Gastroesophageal sphincter (tissue), 4 donors: ENCODE data around the gene ENG. TPM values are rescaled to one million over a fixed set of nuclear protein-coding genes. Genes with fewer than 3 reads are reported as not detected.

Experiments used
- ATAC-seq: fragments of 150-250 bp; one replicate; pipeline ENCODE4 v1.9.1; 2016; ENCODE audit warnings: mild to moderate bottlenecking, moderate library complexity
- H3K27ac ChIP-seq, 4 donors: fragments of 200-600 bp; sonication (generic) in 3 of 4; 1 replicate in 3 of 4; 2 replicates in 1 of 4; pipeline ENCODE4 v1.5.1; 2016 to 2019
- H3K27me3 ChIP-seq: fragments of 200-600 bp; sonication (generic); one replicate; pipeline ENCODE4 v1.5.1; 2019
- H3K36me3 ChIP-seq, 2 donors: fragments of 200-600 bp; sonication (generic); one replicate each; pipeline ENCODE4 v1.5.1; 2019; ENCODE audit warnings: control low read depth in 1 of 2
- H3K4me1 ChIP-seq, 3 donors: fragments of 200-600 bp; sonication (generic); 1 replicate in 2 of 3; 2 replicates in 1 of 3; pipeline ENCODE4 v1.5.1; 2016 to 2019; ENCODE audit warnings: control low read depth in 2 of 3
- H3K4me3 ChIP-seq, 2 donors: fragments of 200-600 bp; sonication (generic); one replicate each; pipeline ENCODE4 v1.5.1; 2019; ENCODE audit warnings: mild to moderate bottlenecking in 1 of 2, moderate library complexity in 1 of 2
- H3K9me3 ChIP-seq, 3 donors: fragments of 200-600 bp; sonication (generic); one replicate each; pipeline ENCODE4 v1.5.1; 2017 to 2019; ENCODE audit warnings: control low read depth in 2 of 3
- CTCF ChIP-seq, 4 experiments: fragments of 200-600 bp in 2 of 4; fragments of 450-650 bp in 2 of 4; sonication (generic) in 1 of 4; IDR thresholded peaks; one replicate each; pipeline ENCODE4 v1.5.1; 2017 to 2019; ENCODE audit warnings: antibody characterized with exemption in 4 of 4, mild to moderate bottlenecking in 2 of 4, moderate library complexity in 2 of 4
- EP300 ChIP-seq: sonication (generic); formaldehyde crosslinking; IDR thresholded peaks from one replicate; pipeline ENCODE4 v1.6.1; 2017; ENCODE audit warnings: antibody characterized with exemption, mild to moderate bottlenecking
- POLR2A ChIP-seq, 2 donors: fragments of 450-650 bp; IDR thresholded peaks; one replicate each; pipeline ENCODE4 v1.6.1; 2017; ENCODE audit warnings: antibody characterized with exemption in 2 of 2, mild to moderate bottlenecking in 2 of 2, moderate library complexity in 1 of 2
- POLR2AphosphoS5 ChIP-seq: sonication (generic); formaldehyde crosslinking; IDR thresholded peaks from one replicate; pipeline ENCODE4 v1.6.1; 2017; ENCODE audit warnings: antibody characterized with exemption
- WGBS, 2 donors: methylation state at CpG; one replicate each; pipeline ENCODE4 v1.1.5; 2018; ENCODE audit warnings: low coverage in 1 of 2; 5-methylcytosine and 5-hydroxymethylcytosine counted together
- total RNA-seq, 4 donors: library from RNA; depleted of rRNA; stranded (reverse); fragments of >200 nt; gene quantifications; one replicate each; pipeline ENCODE4 v1.1.0, GENCODE V29; 2016

Gene ENG
- total RNA-seq, 4 donors from 2014 or later = 21.3 to 76.5 (median 48.0) TPM

GRCh38 chr9:127814619-127815511 is 39.6 kb downstream of the ENG start:
- Histone ChIP-seq H3K4me3 (no peak overlapping the region), H3K9me3 (no peaks in the 10 kb centered on the region), H3K4me1 (peaks cover 0 to 14% (median 0%) of the 10 kb centered on the region in 3 donors), H3K27me3 (no peaks in the 10 kb centered on the region), H3K27ac (no peak overlapping the region), H3K36me3 (peaks cover 0 to 98% of the 10 kb centered on the region in 2 donors)
- 78 to 80% methylated on average over 3 to 4 of the region's 11 CpGs for WGBS, 2 donors
- no peak for ATAC-seq
- TF ChIP-seq CTCF (IDR thresholded peaks at IDR 0.05) (no peak), POLR2AphosphoS5 (no peak), EP300 (no peak), POLR2A (IDR thresholded peaks at IDR 0.05) (no peak)

GRCh38 chr9:127813686-127814226 is 40.7 kb downstream of the ENG start:
- Histone ChIP-seq H3K36me3 (peaks cover 0 to 100% of the 10 kb centered on the region in 2 donors), H3K9me3 (no peaks in the 10 kb centered on the region), H3K27me3 (no peaks in the 10 kb centered on the region), H3K4me1 (peaks cover 0 to 22% (median 0%) of the 10 kb centered on the region in 3 donors), H3K4me3 (no peak overlapping the region), H3K27ac (peak overlapping the region in 1 of 4 donors; percentile 9)
- TF ChIP-seq EP300 = no peak
- WGBS, 2 donors = no CpG with 5 or more reads among the region's 9 CpGs
- ATAC-seq = no peak

GRCh38 chr9:127812936-127813675 is 41.4 kb downstream of the ENG start:
- Histone ChIP-seq H3K27ac (peak overlapping the region in 1 of 4 donors; percentile 9), H3K36me3 (peaks cover 0 to 100% of the 10 kb centered on the region in 2 donors), H3K4me1 (peaks cover 0 to 22% (median 0%) of the 10 kb centered on the region in 3 donors), H3K9me3 (no peaks in the 10 kb centered on the region), H3K27me3 (no peaks in the 10 kb centered on the region), H3K4me3 (no peak overlapping the region)
- no peak for ATAC-seq
- 80 to 88% methylated on average over 2 to 6 of the region's 19 CpGs for WGBS, 2 donors
- TF ChIP-seq EP300 (no peak), POLR2AphosphoS5 (no peak)

- no peak for ATAC-seq
- peaks cover 0 to 22% (median 0%) of the 10 kb centered on the region in 3 donors for H3K4me1 ChIP-seq
These were observed 42.4 kb downstream of the ENG start for GRCh38 chr9:127812011-127812410.

More at GRCh38 chr9:127812011-127812410, 42.4 kb downstream of the ENG start:
- H3K27me3 ChIP-seq = no peaks in the 10 kb centered on the region
- WGBS, 2 donors = 92 to 95% methylated on average over 3 to 6 of the region's 6 CpGs
- TF ChIP-seq POLR2AphosphoS5 (no peak), POLR2A (IDR thresholded peaks at IDR 0.05) (no peak), CTCF (IDR thresholded peaks at IDR 0.05) (no peak), EP300 (no peak)
- no peak overlapping the region for H3K27ac ChIP-seq
- H3K36me3 ChIP-seq = peaks cover 0 to 100% of the 10 kb centered on the region in 2 donors
- H3K4me3 ChIP-seq = no peak overlapping the region
- H3K9me3 ChIP-seq = no peaks in the 10 kb centered on the region
